A549 (cell line): ENCODE results near the gene NCEH1.

Source experiments
- BHLHE40 ChIP-seq: IDR thresholded peaks from 2 replicates; pipeline ENCODE4 v1.6.1; 2012; ENCODE audit warnings: low read depth, low read length, inconsistent platforms
- CTCF ChIP-seq: fragments of >200 bp; sonication (Bioruptor Twin); formaldehyde crosslinking; IDR thresholded peaks from 3 replicates; pipeline ENCODE4 v1.5.1; 2016
- E2F6 ChIP-seq: IDR thresholded peaks from 2 replicates; pipeline ENCODE4 v1.6.1; 2012; ENCODE audit warnings: low read depth, borderline replicate concordance
- EP300 ChIP-seq, 2 experiments: fragments of >200 bp; sonication (Bioruptor Twin); formaldehyde crosslinking; IDR thresholded peaks; 2 replicates in 1 of 2; 3 replicates in 1 of 2; pipeline ENCODE4 v1.6.1; 2016 to 2017
- HEYL ChIP-seq: fragments of 250-450 bp; sonication (Bioruptor Pico); IDR thresholded peaks from 2 replicates; pipeline ENCODE4 v1.8.0; 2021; ENCODE audit warnings: mild to moderate bottlenecking, moderate library complexity
- MAZ ChIP-seq: fragments of 150-350 bp; IDR thresholded peaks from 2 replicates; pipeline ENCODE4 v1.6.1; 2014; ENCODE audit warnings: antibody characterized with exemption, low read depth, low read length, borderline replicate concordance
- MYC ChIP-seq: IDR thresholded peaks from 2 replicates; pipeline ENCODE4 v1.6.1; 2012; ENCODE audit warnings: mild to moderate bottlenecking, inconsistent platforms, low read length, improper control_type of control experiment, borderline replicate concordance
- POLR2A ChIP-seq: IDR thresholded peaks from 2 replicates; pipeline ENCODE4 v1.6.1; 2012; ENCODE audit warnings: mild to moderate bottlenecking, low read length
- RAD21 ChIP-seq, 2 experiments: fragments of >200 bp in 1 of 2; sonication (Bioruptor Twin) in 1 of 2; formaldehyde crosslinking in 1 of 2; IDR thresholded peaks in 1 of 2; conservative IDR thresholded peaks in 1 of 2; 2 replicates in 1 of 2; 3 replicates in 1 of 2; pipeline ENCODE4 v1.6.1; 2012 to 2018; ENCODE audit warnings: inconsistent platforms in 1 of 2
- RARB ChIP-seq: fragments of 250-450 bp; sonication (Bioruptor Pico); IDR thresholded peaks from 2 replicates; pipeline ENCODE4 v1.8.0; 2021; ENCODE audit warnings: mild to moderate bottlenecking, moderate library complexity
- REST ChIP-seq: fragments of 200-600 bp; sonication (generic); IDR thresholded peaks from 2 replicates; pipeline ENCODE4 v1.6.1; 2016; ENCODE audit warnings: antibody characterized with exemption, mild to moderate bottlenecking, moderate library complexity
- SMC3 ChIP-seq: fragments of >200 bp; sonication (Bioruptor Twin); formaldehyde crosslinking; IDR thresholded peaks from 3 replicates; pipeline ENCODE4 v1.6.1; 2018; ENCODE audit warnings: inconsistent platforms
- USF2 ChIP-seq: fragments of 450-650 bp; IDR thresholded peaks from 2 replicates; pipeline ENCODE4 v1.6.1; 2014; ENCODE audit warnings: antibody characterized with exemption

- TF ChIP-seq POLR2A (no peak), RAD21 (conservative IDR thresholded peaks at IDR 0.05 in 1 of 2, IDR thresholded peaks at IDR 0.05 in 1 of 2) (no peak), CTCF (no peak), EP300 (IDR thresholded peaks at IDR 0.05) (no peak), MYC (no peak), RARB (CRISPR knock-in tag) (no peak), MAZ (no peak), SMC3 (no peak), E2F6 (no peak), BHLHE40 (no peak), REST (no peak), USF2 (no peak), HEYL (no peak)
Observed at GRCh38 chr3:172708921-172709773, 1.7 kb downstream of the NCEH1 start.
